ENCODE measurements around the gene HAGHL.

Gene HAGHL

DNA sequence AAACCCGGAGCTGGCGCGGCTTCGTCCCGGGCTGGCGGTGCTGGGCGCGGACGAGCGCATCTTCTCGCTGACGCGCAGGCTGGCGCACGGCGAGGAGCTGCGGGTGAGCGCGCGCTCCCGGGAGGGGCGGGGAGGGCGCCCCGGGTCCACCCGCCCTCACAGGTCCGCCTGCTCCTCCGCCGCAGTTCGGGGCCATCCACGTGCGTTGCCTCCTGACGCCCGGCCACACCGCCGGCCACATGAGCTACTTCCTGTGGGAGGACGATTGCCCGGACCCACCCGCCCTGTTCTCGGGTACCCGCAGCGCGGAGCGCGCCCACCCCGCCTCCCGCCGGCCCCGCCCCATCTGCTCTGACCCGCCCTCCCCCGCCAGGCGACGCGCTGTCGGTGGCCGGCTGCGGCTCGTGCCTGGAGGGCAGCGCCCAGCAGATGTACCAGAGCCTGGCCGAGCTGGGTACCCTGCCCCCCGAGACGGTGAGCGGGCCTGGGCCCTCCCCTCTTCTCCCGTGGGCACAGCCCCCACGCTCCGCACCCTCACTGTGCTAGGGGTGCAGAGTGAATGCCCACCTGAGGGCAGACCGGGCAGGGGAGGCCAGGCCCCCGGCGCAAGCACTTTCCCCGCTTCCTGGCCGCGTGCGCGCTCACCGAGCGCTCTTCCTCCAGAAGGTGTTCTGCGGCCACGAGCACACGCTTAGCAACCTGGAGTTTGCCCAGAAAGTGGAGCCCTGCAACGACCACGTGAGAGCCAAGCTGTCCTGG, 1.4 kb downstream of the HAGHL start (continued):
- no peak for TF ChIP-seq ZNF274 (IDR thresholded peaks at IDR 0.05; ENCODE audit: low read length)
- TF ChIP-seq ZNF274 (tag by site-specific recombination; IDR thresholded peaks at IDR 0.05; ENCODE audit: borderline replicate concordance) = no peak
- TF ChIP-seq, protein P1, sequence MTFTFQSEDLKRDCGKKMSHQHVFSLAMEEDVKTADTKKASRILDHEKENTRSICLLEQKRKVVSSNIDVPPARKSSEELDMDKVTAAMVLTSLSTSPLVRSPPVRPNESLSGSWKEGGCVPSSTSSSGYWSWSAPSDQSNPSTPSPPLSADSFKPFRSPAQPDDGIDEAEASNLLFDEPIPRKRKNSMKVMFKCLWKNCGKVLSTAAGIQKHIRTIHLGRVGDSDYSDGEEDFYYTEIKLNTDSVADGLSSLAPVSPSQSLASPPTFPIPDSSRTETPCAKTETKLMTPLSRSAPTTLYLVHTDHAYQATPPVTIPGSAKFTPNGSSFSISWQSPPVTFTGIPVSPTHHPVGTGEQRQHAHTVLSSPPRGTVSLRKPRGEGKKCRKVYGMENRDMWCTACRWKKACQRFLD (tag by site-specific recombination; IDR thresholded peaks at IDR 0.05) = no peak
- TF ChIP-seq ZNF132 (tag by site-specific recombination; IDR thresholded peaks at IDR 0.05; ENCODE audit: borderline replicate concordance) = no peak
- TF ChIP-seq ZNF214 (tag by site-specific recombination; IDR thresholded peaks at IDR 0.05; ENCODE audit: borderline replicate concordance) = no peak
- 0 out of 2 replicates have a peak, but pooled peaks have one; percentile 59 for TF ChIP-seq ZEB2 (tag by site-specific recombination; IDR thresholded peaks at IDR 0.05)
- TF ChIP-seq ZNF664 (tag by site-specific recombination; IDR thresholded peaks at IDR 0.05) = no peak
- TF ChIP-seq MZF1 (tag by site-specific recombination; IDR thresholded peaks at IDR 0.05; ENCODE audit: borderline replicate concordance) = no peak
- TF ChIP-seq ZNF426 (tag by site-specific recombination; IDR thresholded peaks at IDR 0.05) = no peak
- TF ChIP-seq ZNF76 (tag by site-specific recombination; IDR thresholded peaks at IDR 0.05; ENCODE audit: borderline replicate concordance, low read depth) = no peak
- no peak for TF ChIP-seq ZNF473 (tag by site-specific recombination; IDR thresholded peaks at IDR 0.05)
- TF ChIP-seq HOXC10 (CRISPR knock-in tag; IDR thresholded peaks at IDR 0.05) = no peak
- no peak for TF ChIP-seq OVOL3 (tag by site-specific recombination; IDR thresholded peaks at IDR 0.05)
- TF ChIP-seq ZNF175 (tag by site-specific recombination; IDR thresholded peaks at IDR 0.05) = no peak
- TF ChIP-seq, protein P2, sequence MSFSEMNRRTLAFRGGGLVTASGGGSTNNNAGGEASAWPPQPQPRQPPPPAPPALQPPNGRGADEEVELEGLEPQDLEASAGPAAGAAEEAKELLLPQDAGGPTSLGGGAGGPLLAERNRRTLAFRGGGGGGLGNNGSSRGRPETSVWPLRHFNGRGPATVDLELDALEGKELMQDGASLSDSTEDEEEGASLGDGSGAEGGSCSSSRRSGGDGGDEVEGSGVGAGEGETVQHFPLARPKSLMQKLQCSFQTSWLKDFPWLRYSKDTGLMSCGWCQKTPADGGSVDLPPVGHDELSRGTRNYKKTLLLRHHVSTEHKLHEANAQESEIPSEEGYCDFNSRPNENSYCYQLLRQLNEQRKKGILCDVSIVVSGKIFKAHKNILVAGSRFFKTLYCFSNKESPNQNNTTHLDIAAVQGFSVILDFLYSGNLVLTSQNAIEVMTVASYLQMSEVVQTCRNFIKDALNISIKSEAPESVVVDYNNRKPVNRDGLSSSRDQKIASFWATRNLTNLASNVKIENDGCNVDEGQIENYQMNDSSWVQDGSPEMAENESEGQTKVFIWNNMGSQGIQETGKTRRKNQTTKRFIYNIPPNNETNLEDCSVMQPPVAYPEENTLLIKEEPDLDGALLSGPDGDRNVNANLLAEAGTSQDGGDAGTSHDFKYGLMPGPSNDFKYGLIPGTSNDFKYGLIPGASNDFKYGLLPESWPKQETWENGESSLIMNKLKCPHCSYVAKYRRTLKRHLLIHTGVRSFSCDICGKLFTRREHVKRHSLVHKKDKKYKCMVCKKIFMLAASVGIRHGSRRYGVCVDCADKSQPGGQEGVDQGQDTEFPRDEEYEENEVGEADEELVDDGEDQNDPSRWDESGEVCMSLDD (tag by site-specific recombination; IDR thresholded peaks at IDR 0.05) = no peak
- TF ChIP-seq SCRT2 (tag by site-specific recombination; IDR thresholded peaks at IDR 0.05) = no peak
- TF ChIP-seq MYNN (tag by site-specific recombination; IDR thresholded peaks at IDR 0.05; ENCODE audit: borderline replicate concordance) = no peak
- TF ChIP-seq ZNF843 (tag by site-specific recombination; IDR thresholded peaks at IDR 0.05) = no peak
- TF ChIP-seq SCRT1 (tag by site-specific recombination; IDR thresholded peaks at IDR 0.05; ENCODE audit: borderline replicate concordance) = no peak
- no peak for TF ChIP-seq ZNF114 (tag by site-specific recombination; IDR thresholded peaks at IDR 0.05)
- TF ChIP-seq, protein P3, sequence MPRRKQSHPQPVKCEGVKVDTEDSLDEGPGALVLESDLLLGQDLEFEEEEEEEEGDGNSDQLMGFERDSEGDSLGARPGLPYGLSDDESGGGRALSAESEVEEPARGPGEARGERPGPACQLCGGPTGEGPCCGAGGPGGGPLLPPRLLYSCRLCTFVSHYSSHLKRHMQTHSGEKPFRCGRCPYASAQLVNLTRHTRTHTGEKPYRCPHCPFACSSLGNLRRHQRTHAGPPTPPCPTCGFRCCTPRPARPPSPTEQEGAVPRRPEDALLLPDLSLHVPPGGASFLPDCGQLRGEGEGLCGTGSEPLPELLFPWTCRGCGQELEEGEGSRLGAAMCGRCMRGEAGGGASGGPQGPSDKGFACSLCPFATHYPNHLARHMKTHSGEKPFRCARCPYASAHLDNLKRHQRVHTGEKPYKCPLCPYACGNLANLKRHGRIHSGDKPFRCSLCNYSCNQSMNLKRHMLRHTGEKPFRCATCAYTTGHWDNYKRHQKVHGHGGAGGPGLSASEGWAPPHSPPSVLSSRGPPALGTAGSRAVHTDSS (tag by site-specific recombination; IDR thresholded peaks at IDR 0.05) = no peak
- no peak for TF ChIP-seq ZNF23 (tag by site-specific recombination; IDR thresholded peaks at IDR 0.05; ENCODE audit: borderline replicate concordance)
- TF ChIP-seq, protein P4, sequence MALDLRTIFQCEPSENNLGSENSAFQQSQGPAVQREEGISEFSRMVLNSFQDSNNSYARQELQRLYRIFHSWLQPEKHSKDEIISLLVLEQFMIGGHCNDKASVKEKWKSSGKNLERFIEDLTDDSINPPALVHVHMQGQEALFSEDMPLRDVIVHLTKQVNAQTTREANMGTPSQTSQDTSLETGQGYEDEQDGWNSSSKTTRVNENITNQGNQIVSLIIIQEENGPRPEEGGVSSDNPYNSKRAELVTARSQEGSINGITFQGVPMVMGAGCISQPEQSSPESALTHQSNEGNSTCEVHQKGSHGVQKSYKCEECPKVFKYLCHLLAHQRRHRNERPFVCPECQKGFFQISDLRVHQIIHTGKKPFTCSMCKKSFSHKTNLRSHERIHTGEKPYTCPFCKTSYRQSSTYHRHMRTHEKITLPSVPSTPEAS (tag by site-specific recombination; IDR thresholded peaks at IDR 0.05) = no peak
- TF ChIP-seq ZNF658 (tag by site-specific recombination; IDR thresholded peaks at IDR 0.05) = no peak
- no peak for TF ChIP-seq ZNF433 (tag by site-specific recombination; IDR thresholded peaks at IDR 0.05; ENCODE audit: low read depth)
- TF ChIP-seq ZBTB7A (tag by site-specific recombination; IDR thresholded peaks at IDR 0.05; ENCODE audit: low read depth) = 0 out of 2 replicates have a peak, but pooled peaks have one; percentile 30
- TF ChIP-seq, protein P5, sequence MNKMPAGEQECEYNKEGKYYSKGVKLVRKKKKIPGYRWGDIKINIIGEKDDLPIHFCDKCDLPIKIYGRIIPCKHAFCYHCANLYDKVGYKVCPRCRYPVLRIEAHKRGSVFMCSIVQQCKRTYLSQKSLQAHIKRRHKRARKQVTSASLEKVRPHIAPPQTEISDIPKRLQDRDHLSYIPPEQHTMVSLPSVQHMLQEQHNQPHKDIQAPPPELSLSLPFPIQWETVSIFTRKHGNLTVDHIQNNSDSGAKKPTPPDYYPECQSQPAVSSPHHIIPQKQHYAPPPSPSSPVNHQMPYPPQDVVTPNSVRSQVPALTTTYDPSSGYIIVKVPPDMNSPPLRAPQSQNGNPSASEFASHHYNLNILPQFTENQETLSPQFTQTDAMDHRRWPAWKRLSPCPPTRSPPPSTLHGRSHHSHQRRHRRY (tag by site-specific recombination; IDR thresholded peaks at IDR 0.05) = no peak
- TF ChIP-seq ZNF423 (tag by site-specific recombination; IDR thresholded peaks at IDR 0.05) = no peak
- TF ChIP-seq, protein P6, sequence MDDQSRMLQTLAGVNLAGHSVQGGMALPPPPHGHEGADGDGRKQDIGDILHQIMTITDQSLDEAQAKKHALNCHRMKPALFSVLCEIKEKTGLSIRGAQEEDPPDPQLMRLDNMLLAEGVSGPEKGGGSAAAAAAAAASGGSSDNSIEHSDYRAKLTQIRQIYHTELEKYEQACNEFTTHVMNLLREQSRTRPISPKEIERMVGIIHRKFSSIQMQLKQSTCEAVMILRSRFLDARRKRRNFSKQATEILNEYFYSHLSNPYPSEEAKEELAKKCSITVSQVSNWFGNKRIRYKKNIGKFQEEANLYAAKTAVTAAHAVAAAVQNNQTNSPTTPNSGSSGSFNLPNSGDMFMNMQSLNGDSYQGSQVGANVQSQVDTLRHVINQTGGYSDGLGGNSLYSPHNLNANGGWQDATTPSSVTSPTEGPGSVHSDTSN (CRISPR knock-in tag; IDR thresholded peaks at IDR 0.05) = no peak

Measured in HEK293 (cell line).